ENCODE data around the gene SUPT4H1. TPM values are rescaled to one million over a fixed set of nuclear protein-coding genes. Genes with fewer than 3 reads are reported as not detected.

Gene SUPT4H1
- total and polyA plus RNA-seq, 2 donors (not counting 1 experiment from before 2014, with no cell fraction given): 30.2 to 60.1 TPM

GRCh38 chr17:58356231-58356630 is 4.2 kb upstream of the SUPT4H1 start:
- ATAC-seq (ENCODE audit: low read depth) (no peak), DNase-seq (no peak)
- Histone ChIP-seq H3K9me3 (ENCODE audit: control extremely low read depth in 1 of 3, control insufficient read depth in 2 of 3, insufficient read depth in 1 of 3, low read length in 2 of 3) (no peaks in the 10 kb centered on the region), H3K79me2 (ENCODE audit: control insufficient read depth, insufficient read depth, low read length) (peaks cover 22% of the 10 kb centered on the region), H4K20me1 (ENCODE audit: control insufficient read depth, insufficient read depth, low read length, poor library complexity, severe bottlenecking) (peaks cover 8% of the 10 kb centered on the region), H3K27me3 (replicated peaks in 1 of 4; ENCODE audit: control extremely low read depth in 1 of 4, control insufficient read depth in 3 of 4, insufficient read depth in 4 of 4, low read length in 3 of 4) (no peaks in the 10 kb centered on the region), H3K9ac (ENCODE audit: low read length) (no peak overlapping the region), H3K36me3 (replicated peaks in 1 of 2; ENCODE audit: control extremely low read depth in 1 of 2, control insufficient read depth in 1 of 2, extremely low read depth in 1 of 2, insufficient read depth in 2 of 2, low read length in 1 of 2) (peaks cover 0 to 3% of the 10 kb centered on the region in 2 experiments), H2AFZ (ENCODE audit: insufficient read depth, low read depth, low read length, poor library complexity, severe bottlenecking) (no peak overlapping the region), H3K4me2 (replicated peaks; ENCODE audit: low read depth, low read length, poor library complexity, severe bottlenecking) (no peak overlapping the region), H3K4me1 (ENCODE audit: control insufficient read depth in 2 of 2, insufficient read depth in 2 of 2, low read length in 2 of 2) (peaks cover 13 to 22% of the 10 kb centered on the region in 2 donors), H3K27ac (ENCODE audit: low read length in 2 of 2) (no peak overlapping the region), H3K4me3 (ENCODE audit: control extremely low read depth in 1 of 5, extremely low read depth in 1 of 5, insufficient read depth in 1 of 5, low read depth in 2 of 5, low read length in 4 of 5) (no peak overlapping the region)
- Mint-ChIP-seq H3K27ac (no peak overlapping the region), H3K27me3 (no peaks in the 10 kb centered on the region), H3K9me3 (ENCODE audit: insufficient read depth) (no peaks in the 10 kb centered on the region), H3K4me3 (no peak overlapping the region), H3K4me1 (peaks cover 25% of the 10 kb centered on the region)
- TF ChIP-seq EZH2 (IDR thresholded peaks at IDR 0.05; ENCODE audit: borderline replicate concordance, insufficient read depth, low read depth, low read length, poor library complexity, severe bottlenecking) (no peak), CTCF (IDR thresholded peaks at IDR 0.05) (no peak)
- intact Hi-C loops (cut with micrococcal nuclease): no loop called here
- 60% methylated on average over 1 of the region's 1 CpG for WGBS (ENCODE audit: insufficient coverage)
- ChIA-PET CTCF (interaction anchor here (0.6 to 9.4 kb wide), 5 partner anchors 13 to 52 kb away, joined by 3 to 111 read pairs (median 3); no protein-coding TSS in a partner anchor), POLR2A (interaction anchor here (0.6 to 8.4 kb wide), 4 partner anchors 10 to 39 kb away, joined by 3 to 193 read pairs (median 3); no protein-coding TSS in a partner anchor)

GRCh38 chr17:58354541-58355216 is 2.7 kb upstream of the SUPT4H1 start:
- intact Hi-C loops (cut with micrococcal nuclease): no loop called here
- no peaks in the 10 kb centered on the region for H3K9me3 ChIP-seq (ENCODE audit: control extremely low read depth in 1 of 3, control insufficient read depth in 2 of 3, insufficient read depth in 1 of 3, low read length in 2 of 3)
- no peaks in the 10 kb centered on the region for H3K9me3 Mint-ChIP-seq (ENCODE audit: insufficient read depth)
- ATAC-seq (ENCODE audit: low read depth) (no peak), DNase-seq (no peak)
- H3K79me2 ChIP-seq (ENCODE audit: control insufficient read depth, insufficient read depth, low read length): peaks cover 36% of the 10 kb centered on the region
- no peak overlapping the region for H3K4me3 Mint-ChIP-seq
- peaks cover 16 to 25% of the 10 kb centered on the region in 2 donors for H3K4me1 ChIP-seq (ENCODE audit: control insufficient read depth in 2 of 2, insufficient read depth in 2 of 2, low read length in 2 of 2)
- peaks cover 0 to 2% of the 10 kb centered on the region in 2 experiments for H3K36me3 ChIP-seq (replicated peaks in 1 of 2; ENCODE audit: control extremely low read depth in 1 of 2, control insufficient read depth in 1 of 2, extremely low read depth in 1 of 2, insufficient read depth in 2 of 2, low read length in 1 of 2)
- WGBS (ENCODE audit: insufficient coverage): 100% methylated on average over 2 of the region's 6 CpGs
- ChIA-PET CTCF (interaction anchor here (1.0 to 9.4 kb wide), 3 partner anchors 17 to 63 kb away, joined by 4 to 111 read pairs (median 10); partner anchors contain the start of gene RNF43), POLR2A (interaction anchor here (8.4 kb wide), 1 partner anchor 20 kb away, joined by 193 read pairs; no protein-coding TSS in a partner anchor)
- no peak overlapping the region for H3K27ac Mint-ChIP-seq
- no peak overlapping the region for H3K4me2 ChIP-seq (replicated peaks; ENCODE audit: low read depth, low read length, poor library complexity, severe bottlenecking)
- peak overlapping the region in 1 of 2 donors; percentile 95 for H3K27ac ChIP-seq (ENCODE audit: low read length in 2 of 2)
- H3K4me1 Mint-ChIP-seq: peaks cover 31% of the 10 kb centered on the region
- no peak overlapping the region for H3K9ac ChIP-seq (ENCODE audit: low read length)
- H2AFZ ChIP-seq (ENCODE audit: insufficient read depth, low read depth, low read length, poor library complexity, severe bottlenecking): no peak overlapping the region
- H4K20me1 ChIP-seq (ENCODE audit: control insufficient read depth, insufficient read depth, low read length, poor library complexity, severe bottlenecking): peaks cover 17% of the 10 kb centered on the region
- TF ChIP-seq CTCF (IDR thresholded peaks at IDR 0.05) (no peak), EZH2 (IDR thresholded peaks at IDR 0.05; ENCODE audit: borderline replicate concordance, insufficient read depth, low read depth, low read length, poor library complexity, severe bottlenecking) (no peak)
- no peaks in the 10 kb centered on the region for H3K27me3 Mint-ChIP-seq
- no peak overlapping the region for H3K4me3 ChIP-seq (ENCODE audit: control extremely low read depth in 1 of 5, extremely low read depth in 1 of 5, insufficient read depth in 1 of 5, low read depth in 2 of 5, low read length in 4 of 5)
- H3K27me3 ChIP-seq (replicated peaks in 1 of 4; ENCODE audit: control extremely low read depth in 1 of 4, control insufficient read depth in 3 of 4, insufficient read depth in 4 of 4, low read length in 3 of 4): no peaks in the 10 kb centered on the region
